Measurements from ENCODE around the gene PDE4D.

The PDE4D gene

DNA sequence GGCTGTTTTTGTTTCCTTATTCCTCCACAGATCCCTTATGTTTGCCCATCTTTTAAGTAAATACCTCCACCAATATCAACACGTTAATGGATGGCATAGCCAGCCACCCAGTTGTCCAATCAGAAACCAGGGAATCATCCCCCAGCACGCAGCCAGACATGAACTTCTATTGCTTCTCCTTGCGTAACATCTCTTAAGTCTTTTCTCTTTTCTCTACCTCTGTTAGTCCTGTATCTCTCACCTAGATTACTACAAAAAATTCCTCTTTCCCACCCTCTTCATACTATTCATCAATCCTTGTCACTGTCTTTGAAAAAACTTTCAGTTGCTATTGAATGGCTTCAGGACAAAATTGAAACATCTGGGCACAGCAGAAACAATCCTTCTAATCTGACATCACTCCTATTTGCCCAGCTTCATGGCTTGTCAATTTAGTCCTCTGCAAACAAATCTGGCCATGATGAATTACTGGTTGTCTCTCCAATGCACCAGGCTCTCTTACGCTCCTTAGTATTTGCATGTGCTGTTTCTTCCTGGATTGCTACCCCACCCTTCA is 961.4 kb downstream of the PDE4D start:
- FAIRE-seq (no peak), DNase-seq (ENCODE audit: insufficient read length) (no peak)
- TF ChIP-seq POLR2A (IDR thresholded peaks at IDR 0.05; ENCODE audit: low read depth, low read length): no peak
- no peak for TF ChIP-seq TAF1 (IDR thresholded peaks at IDR 0.05; ENCODE audit: borderline replicate concordance, low read depth, low read length)
- TF ChIP-seq POLR2AphosphoS5 (IDR thresholded peaks at IDR 0.05; ENCODE audit: low read depth, low read length): no peak

DNA sequence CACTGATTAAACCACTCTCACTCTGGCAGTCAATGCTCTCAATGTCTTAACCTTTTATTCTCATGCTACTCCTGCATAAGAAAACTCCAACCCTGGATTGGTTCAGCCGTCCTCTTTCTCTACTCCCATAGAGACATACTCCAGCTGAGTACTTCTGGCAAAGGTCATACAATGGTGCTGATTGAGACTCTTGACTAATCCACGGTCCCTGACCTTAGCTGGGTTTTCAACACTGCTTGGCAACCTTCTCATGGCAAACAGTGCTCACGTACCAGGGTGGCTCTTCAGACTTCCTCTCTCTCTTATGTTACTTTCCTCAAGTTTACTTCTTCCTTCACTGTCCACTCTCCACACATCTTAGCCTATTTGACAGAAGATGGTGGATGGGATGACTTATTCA is 963.0 kb downstream of the PDE4D start:
- FAIRE-seq (no peak), DNase-seq (ENCODE audit: insufficient read length) (no peak)
- TF ChIP-seq POLR2A (IDR thresholded peaks at IDR 0.05; ENCODE audit: low read depth, low read length) (no peak), TAF1 (IDR thresholded peaks at IDR 0.05; ENCODE audit: borderline replicate concordance, low read depth, low read length) (no peak), POLR2AphosphoS5 (IDR thresholded peaks at IDR 0.05; ENCODE audit: low read depth, low read length) (no peak)

DNA sequence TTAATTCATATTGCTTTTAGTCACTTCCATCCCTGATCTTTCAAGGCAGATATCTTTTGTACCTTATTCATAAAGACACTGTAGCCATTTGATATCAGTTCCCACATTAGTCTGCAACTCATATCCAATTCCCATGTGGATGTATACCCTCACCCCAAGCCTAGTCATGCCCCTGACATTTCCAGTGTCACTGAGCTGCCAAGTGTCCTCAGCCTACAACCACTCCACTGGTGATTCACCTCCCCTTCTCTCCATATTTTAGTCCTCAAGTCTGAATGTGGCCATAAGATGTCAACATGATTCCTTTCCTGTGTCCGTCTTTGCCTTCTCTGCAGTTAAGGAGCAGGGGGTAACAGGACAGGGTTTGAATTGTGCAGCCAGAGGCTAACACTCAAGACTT is 963.8 kb downstream of the PDE4D start:
- no peak for DNase-seq (ENCODE audit: insufficient read length)
- no peak for FAIRE-seq
- TF ChIP-seq TAF1 (IDR thresholded peaks at IDR 0.05; ENCODE audit: borderline replicate concordance, low read depth, low read length) (no peak), POLR2AphosphoS5 (IDR thresholded peaks at IDR 0.05; ENCODE audit: low read depth, low read length) (no peak), POLR2A (IDR thresholded peaks at IDR 0.05; ENCODE audit: low read depth, low read length) (no peak)

DNA sequence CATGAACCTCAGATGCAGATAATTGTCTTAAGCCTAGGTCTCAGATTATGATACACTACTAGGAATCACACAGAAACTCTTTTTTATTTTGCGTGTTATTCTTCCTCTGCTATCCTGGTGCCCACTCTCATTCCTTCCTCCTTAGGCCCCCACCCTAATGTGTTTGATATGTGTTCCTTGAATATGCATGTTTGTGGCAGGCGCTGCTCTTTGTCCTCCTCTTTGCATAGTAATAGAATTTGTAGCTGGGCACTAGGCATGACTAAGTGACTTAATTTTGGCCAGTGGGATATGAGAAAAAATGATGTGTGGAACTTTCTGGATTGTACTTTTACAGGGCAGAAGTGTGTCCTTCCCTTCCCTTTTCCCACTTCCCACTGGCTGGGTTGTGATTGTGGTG is 965.6 kb downstream of the PDE4D start:
- no peak for DNase-seq (ENCODE audit: insufficient read length)
- TF ChIP-seq POLR2A (IDR thresholded peaks at IDR 0.05; ENCODE audit: low read depth, low read length) (no peak), POLR2AphosphoS5 (IDR thresholded peaks at IDR 0.05; ENCODE audit: low read depth, low read length) (no peak), TAF1 (IDR thresholded peaks at IDR 0.05; ENCODE audit: borderline replicate concordance, low read depth, low read length) (no peak)
- no peak for FAIRE-seq

DNA sequence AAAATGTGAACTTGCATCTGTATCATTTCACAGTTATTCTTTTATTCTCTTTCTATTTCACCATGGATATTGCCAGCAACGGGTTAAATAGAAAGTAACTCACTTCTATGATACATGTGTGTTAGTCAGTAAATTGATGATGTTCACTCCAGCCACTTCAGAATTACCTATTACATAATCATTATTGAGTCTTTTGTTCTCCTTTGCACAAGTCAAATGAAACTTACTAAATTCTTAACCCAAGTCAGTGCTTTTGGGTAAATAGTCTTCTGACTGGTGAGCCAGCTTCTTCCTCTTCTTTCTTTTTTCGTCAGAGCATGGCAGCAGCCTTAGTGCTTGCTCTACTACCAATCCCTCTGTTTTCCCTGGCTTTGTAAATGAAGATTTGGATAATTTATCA is 966.3 kb downstream of the PDE4D start:
- FAIRE-seq: no peak
- TF ChIP-seq POLR2A (IDR thresholded peaks at IDR 0.05; ENCODE audit: low read depth, low read length) (no peak), TAF1 (IDR thresholded peaks at IDR 0.05; ENCODE audit: borderline replicate concordance, low read depth, low read length) (no peak), POLR2AphosphoS5 (IDR thresholded peaks at IDR 0.05; ENCODE audit: low read depth, low read length) (no peak)
- no peak for DNase-seq (ENCODE audit: insufficient read length)

DNA sequence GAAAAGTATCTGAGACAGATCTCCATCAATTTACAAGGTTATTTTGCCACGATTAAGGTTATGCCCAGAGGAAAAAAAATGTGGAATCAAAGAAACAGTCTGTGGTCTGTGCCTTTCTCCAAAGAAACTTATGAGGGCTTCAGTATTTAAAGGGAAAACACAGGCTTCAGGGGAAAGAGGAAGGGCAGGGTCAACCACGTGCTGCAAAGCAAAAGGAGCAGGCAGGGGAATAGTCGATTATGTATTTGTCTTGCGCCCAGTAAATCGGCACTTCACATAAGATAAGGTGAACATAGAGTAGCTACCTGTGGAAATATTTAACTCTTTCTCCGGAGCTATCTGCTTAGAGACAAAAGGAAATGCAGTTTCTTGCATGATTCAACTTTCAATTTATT is 967.0 kb downstream of the PDE4D start:
- TF ChIP-seq TAF1 (IDR thresholded peaks at IDR 0.05; ENCODE audit: borderline replicate concordance, low read depth, low read length) (no peak), POLR2AphosphoS5 (IDR thresholded peaks at IDR 0.05; ENCODE audit: low read depth, low read length) (no peak), POLR2A (IDR thresholded peaks at IDR 0.05; ENCODE audit: low read depth, low read length) (no peak)
- FAIRE-seq: no peak
- no peak for DNase-seq (ENCODE audit: insufficient read length)

DNA sequence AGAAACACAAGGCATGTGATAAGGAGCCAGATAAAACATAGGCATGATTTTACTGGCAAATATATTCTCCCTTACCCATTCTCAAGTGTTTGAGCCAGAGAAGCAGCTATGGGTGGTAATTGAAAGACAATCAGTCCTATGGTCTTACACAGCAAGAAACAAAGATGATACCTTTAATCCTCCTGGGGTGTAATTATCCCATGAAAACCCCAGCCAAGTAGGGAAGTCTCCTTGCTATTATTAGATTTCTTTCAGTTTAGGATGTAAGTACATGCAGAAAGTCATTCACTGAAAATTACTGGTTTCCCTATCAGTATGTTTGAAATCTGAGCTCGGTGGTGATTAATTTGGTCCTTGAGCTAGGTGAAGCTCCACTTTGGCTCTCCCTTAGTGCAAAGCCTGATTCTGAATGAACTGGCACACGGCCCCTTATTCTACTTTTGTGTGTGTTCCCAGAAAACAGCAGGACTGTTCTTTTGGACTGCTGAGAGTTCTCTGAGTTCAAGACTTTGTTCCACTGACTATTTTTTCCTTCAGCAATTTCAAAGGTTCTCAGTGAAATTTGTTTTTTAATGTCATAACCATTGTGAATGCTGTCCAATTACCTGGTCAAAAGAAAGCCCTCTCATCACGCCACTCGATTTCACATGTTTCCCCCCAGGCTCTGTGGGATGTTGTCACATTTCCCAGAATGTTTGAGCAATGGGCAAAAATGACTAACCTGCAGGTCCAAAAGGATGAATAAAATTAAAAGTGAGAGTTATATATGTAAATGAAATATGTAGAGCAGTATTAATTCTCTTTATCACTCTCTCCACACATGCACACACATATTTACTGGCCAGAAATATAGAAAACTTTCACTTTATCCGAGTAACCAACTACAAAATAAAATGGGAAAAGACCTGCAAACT is 967.6 kb downstream of the PDE4D start:
- FAIRE-seq (no peak), DNase-seq (ENCODE audit: insufficient read length) (no peak)
- no peak for TF ChIP-seq POLR2A (IDR thresholded peaks at IDR 0.05; ENCODE audit: low read depth, low read length)
- no peak for TF ChIP-seq POLR2AphosphoS5 (IDR thresholded peaks at IDR 0.05; ENCODE audit: low read depth, low read length)
- no peak for TF ChIP-seq TAF1 (IDR thresholded peaks at IDR 0.05; ENCODE audit: borderline replicate concordance, low read depth, low read length)

DNA sequence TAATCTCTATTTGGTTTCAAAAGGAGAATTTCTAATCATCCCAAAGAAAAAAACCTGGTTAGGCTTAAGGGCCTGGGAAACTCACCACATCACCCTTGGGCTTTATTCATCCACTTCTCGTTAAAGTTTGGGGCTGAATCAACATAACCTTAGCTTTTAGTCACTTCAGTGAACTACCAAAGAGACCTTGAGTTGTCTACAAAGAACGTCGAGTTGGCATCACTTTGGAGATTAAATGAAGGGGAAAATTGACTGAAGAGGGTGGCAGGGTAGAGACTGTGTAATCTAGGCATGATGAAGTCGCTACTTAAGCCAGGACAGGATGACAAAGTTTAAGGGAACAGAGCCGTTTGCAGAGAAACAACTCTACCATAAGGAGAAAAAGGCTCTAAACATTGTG is 969.2 kb downstream of the PDE4D start:
- no peak for TF ChIP-seq POLR2AphosphoS5 (IDR thresholded peaks at IDR 0.05; ENCODE audit: low read depth, low read length)
- TF ChIP-seq POLR2A (IDR thresholded peaks at IDR 0.05; ENCODE audit: low read depth, low read length): no peak
- TF ChIP-seq TAF1 (IDR thresholded peaks at IDR 0.05; ENCODE audit: borderline replicate concordance, low read depth, low read length): no peak
- DNase-seq (ENCODE audit: insufficient read length) (no peak), FAIRE-seq (no peak)

DNA sequence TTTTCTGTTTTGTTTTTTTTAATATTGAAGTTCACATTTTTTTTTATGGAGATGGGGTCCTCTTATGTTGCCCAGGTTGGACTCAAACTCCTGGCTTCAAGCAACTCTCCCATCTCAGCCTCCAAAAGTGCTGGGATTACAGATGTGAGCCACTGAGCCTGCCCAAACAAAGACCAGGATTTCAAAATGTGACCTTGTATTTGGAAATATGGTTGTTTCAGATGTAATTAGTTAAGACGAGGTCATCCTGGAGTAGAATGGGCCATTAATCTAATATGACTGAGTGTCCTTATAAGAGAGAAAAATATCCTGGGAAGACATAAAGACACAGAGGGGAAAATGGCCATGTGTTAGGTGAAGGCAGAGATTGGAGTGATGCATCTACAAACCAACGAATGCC is 970.2 kb downstream of the PDE4D start:
- FAIRE-seq (no peak), DNase-seq (ENCODE audit: insufficient read length) (no peak)

DNA sequence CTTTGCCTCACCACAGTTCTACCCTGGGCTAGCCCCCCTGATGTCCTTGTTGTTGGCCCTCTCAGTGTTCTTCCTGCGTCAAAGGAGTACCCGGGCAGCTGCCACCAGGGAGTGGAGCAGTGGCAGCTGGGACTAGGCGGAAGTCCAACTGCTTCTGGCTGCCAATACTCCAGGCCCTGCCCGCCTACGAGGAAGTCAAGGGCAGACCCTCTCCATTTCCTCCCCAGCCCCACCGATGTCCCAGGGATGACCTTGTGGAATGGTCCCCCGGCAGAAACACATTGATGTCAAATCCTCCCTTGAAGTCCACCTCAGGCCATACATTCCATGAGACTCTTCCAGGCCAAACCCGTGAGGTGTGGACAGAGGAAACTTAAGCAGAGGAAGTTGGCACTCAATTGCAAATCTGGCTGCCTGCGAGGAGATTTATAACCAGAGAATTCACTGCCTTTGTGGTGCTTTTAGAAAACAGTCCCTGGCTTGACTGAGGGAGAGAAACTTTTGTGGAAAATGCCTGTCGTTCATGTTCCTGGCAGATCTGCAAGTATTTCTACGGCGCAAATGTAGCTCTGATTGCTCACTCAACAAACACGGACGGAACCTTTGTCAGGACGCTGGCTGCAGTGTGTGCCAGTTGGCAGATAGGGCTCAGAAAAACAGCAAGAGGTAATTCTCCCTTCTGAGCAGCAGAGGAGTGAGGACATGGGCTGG is 970.9 kb downstream of the PDE4D start:
- FAIRE-seq (no peak), DNase-seq (ENCODE audit: insufficient read length) (no peak)

More for the DNA sequence above, 970.2 kb downstream of the PDE4D start:
- TF ChIP-seq TAF1 (IDR thresholded peaks at IDR 0.05; ENCODE audit: borderline replicate concordance, low read depth, low read length) (no peak), POLR2AphosphoS5 (IDR thresholded peaks at IDR 0.05; ENCODE audit: low read depth, low read length) (no peak), POLR2A (IDR thresholded peaks at IDR 0.05; ENCODE audit: low read depth, low read length) (no peak)

DNA sequence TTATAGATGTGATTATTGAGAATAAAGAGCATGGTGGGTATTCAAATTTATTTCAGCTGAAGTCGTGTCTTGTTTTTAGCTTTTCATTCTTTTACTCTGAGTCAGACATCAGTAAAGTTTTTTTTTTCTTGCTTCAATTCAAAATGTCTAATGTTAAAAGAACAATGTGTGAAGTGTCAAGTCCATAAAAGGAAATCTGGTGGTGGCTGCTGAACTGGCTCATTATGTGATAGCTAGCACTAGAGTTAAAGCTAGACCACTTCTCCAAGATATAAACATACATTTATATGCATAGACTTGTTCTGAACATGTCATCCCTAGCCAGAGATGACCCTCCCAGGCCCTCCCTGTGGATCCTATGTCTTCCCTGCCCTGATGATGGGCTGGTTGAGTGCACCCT is 972.4 kb downstream of the PDE4D start:
- FAIRE-seq (no peak), DNase-seq (ENCODE audit: insufficient read length) (no peak)
- TF ChIP-seq POLR2A (IDR thresholded peaks at IDR 0.05; ENCODE audit: low read depth, low read length): no peak
- no peak for TF ChIP-seq TAF1 (IDR thresholded peaks at IDR 0.05; ENCODE audit: borderline replicate concordance, low read depth, low read length)
- TF ChIP-seq POLR2AphosphoS5 (IDR thresholded peaks at IDR 0.05; ENCODE audit: low read depth, low read length): no peak

More for the DNA sequence above, 970.9 kb downstream of the PDE4D start:
- no peak for TF ChIP-seq POLR2AphosphoS5 (IDR thresholded peaks at IDR 0.05; ENCODE audit: low read depth, low read length)
